NCI-H146 treated with DMSO at 0.1 percent for 48 hours (cell line): Measurements from ENCODE around the gene MPG.
A peak's percentile ranks its signal among the peaks of the same experiment; 100 is the strongest.

Source experiments
- DNase-seq: peaks from one replicate; lab custom pipeline; 2025; ENCODE audit not compliant: unreplicated experiment; lab: John Stamatoyannopoulos, UW

The MPG gene

DNA sequence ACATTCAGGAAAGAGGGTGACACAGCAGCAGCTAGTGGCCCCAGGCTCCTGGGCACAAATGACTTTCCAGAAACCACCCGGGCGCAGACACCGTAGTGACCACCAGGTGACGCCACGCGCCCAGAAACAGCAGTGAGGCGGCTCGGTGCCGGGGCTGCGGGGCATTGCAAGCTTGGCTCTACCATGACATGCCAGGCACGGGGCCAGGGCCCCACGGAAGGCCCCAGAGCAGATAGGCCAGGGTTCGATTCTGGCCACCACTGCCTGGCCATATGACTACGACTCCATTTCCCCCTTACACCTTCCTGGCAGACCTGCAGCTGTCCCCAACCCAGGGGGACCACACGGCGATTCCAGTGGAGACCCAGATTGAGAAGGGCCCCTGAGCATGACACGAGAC, 12.3 kb upstream of the MPG start:
- DNase-seq, result peak; percentile 38

DNA sequence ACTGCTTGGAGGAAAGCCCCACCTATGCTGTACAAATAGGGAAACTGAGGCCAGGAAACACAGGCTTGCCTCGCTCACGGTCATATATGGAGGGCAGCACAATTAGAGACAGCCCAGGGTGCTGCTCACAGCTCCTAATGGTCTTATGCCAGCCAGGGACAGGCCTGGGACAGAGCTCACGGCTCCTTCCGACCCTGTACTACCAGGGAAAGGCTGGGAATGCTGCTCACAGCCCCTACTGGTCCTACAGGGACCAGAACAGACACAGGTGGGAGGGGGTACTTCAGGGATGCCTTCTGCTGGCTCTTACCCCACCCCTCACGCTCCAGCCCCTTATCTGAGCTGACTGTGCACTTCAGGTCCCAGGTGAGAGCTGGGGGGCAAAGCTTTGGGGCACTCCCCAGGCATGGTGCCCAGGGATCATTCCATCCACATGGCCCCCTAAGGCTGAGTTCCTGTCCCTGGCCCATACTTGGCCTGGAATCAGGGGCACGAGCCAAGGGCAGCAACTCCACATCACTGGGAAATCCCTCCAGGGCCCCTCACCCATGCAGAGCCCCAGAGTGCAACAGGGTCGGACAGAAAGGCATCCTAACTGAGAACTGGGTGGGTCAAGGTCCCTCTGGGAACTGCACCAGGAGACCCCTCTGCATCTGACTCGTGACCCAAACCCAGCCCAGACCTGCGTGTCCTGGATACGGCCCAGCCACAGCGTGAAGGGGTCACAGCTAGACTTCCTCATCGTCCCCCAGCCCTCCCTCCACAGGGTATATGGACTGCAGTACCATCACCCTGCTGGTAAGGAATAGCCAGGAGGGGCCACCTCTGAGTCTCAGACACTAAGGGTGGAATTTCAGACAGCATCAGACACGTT, 11.5 kb upstream of the MPG start:
- no peak for DNase-seq

DNA sequence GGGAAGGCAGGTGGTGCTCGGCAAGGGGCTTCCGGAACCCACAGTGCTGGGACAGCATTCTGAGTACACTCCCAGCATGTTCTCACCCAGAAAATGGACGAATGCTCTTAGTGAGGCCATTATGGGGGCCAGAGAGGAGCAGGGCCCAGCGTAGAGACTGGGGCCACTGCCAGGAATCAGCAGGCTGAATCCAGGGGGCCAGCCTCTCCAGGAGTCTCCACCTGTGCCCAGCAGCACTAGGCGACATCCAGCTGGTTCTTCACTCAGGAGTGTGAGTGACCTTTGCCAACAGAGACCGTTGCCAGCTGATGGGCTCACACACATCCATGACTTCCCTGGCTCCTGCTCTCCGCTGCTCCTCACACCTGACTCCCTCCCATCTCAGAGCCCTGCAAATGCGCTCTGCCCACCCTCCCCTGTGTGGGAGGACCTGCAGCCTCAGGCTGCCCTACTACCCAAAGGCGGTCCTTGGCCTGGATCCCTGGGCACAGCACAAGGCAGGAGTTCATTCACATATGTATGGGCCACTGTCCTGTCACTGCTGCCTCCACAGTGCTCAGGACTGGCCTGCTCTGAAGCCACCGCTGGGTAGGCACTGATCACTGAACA, 10.7 kb upstream of the MPG start:
- peak; percentile 33 for DNase-seq

DNA sequence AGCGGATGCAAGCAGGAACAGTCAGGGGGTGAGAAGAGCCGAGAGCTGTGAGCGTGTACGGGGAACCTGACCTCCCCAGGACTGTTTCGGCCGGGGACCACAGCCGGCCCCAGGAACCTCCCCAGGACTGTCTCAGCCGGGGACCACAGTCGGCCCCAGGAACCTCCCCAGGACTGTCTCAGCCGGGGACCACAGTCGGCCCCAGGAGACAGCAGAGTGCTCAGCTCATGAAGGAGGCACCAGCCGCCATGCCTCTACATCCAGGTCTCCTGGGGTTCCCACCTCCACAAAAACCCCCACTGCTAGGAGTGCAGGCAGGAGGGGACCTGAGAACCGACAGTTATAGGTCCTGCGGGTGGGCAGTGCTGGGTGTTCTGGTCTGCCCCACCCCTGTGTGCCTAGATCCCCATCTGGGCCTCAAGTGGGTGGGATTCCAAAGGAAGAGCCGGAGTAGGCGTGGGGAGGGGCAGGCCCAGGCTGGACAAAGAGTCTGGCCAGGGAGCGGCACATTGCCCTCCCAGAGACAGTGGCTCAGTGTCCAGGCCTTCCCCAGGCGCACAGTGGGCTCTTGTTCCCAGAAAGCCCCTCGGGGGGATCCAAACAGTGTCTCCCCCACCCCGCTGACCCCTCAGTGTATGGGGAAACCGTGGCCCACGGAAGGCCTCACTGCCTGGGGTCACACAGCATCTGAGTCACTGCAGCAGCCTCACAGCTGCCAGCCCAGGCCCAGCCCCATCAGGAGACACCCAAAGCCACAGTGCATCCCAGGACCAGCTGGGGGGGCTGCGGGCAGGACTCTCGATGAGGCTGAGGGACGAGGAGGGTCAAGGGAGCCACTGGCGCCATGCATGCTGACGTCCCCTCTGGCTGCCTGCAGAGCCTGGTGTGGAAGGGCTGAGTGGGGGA, 9.9 kb upstream of the MPG start:
- no peak for DNase-seq

DNA sequence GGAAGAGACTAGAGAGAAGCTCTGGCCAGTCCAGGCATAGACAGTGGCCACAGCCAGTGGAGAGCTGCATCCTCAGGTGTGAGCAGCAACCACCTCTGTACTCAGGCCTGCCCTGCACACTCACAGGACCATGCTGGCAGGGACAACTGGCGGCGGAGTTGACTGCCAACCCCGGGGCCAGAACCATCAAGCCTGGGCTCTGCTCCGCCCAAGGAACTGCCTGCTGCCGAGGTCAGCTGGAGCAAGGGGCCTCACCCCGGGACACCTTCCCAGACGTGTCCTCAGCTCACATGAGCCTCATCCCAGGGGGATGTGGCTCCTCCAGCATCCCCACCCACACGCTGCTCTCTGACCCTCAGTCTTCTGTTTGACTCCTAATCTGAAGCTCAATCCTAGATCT, 8.8 kb upstream of the MPG start:
- no peak for DNase-seq

DNA sequence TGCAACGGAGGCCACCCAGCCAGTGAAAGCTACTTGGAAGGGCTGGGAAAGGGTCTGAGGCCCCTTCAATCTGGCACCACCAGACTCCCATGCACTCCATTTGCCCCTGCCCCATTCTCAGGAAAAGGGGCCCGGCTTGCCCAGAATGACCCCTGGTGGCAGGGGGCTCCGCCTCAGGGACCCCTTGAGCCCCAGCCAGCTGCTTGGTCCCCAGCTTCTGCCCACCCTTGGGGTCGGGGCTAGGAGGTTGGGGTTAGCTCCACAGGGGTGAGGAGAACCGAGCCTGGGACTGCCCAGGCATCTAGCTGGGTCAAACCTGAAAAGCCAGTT, 6.8 kb upstream of the MPG start:
- DNase-seq, result no peak

DNA sequence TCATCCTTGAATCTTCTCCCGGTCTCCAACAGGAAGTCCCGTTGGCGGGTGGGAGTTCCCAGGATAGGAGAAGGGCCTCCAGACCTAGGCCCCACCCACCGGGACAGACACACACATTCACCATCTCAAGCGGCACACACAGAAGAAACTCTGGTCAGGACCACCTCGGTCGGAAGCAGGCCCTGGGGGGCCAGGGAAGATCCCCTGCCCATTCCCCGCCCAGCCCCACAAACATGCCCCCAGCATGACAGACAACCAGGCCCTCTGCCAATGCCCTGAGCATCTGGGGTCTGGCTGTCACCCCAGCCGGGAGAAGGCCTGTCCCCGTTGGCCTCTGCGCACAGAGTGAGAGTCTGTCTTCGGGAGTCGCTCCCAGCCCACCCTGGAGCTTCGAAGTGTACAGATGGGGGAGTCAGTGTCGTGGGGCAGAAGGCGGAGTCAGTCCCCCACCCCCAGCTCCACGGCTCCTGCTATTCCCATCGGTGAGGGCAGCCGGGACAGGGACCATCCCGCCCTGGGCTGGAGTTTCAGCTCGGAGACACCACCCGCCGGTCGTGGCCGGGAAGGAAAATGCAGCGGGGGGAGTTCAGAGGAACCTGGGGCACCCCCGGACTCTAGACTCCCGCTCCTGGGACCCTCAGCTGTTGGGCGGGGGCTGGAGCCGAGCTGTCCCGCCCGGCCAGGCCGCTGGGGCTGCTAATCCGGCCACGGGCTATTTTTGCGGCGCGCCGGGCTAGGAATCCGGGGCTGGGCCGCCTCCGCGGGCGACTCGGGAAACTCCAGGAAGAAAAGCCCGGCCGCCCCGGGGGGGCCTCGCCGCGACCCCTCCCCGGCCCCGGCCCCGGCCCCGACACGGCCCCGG, 6.3 kb upstream of the MPG start:
- DNase-seq, result no peak

DNA sequence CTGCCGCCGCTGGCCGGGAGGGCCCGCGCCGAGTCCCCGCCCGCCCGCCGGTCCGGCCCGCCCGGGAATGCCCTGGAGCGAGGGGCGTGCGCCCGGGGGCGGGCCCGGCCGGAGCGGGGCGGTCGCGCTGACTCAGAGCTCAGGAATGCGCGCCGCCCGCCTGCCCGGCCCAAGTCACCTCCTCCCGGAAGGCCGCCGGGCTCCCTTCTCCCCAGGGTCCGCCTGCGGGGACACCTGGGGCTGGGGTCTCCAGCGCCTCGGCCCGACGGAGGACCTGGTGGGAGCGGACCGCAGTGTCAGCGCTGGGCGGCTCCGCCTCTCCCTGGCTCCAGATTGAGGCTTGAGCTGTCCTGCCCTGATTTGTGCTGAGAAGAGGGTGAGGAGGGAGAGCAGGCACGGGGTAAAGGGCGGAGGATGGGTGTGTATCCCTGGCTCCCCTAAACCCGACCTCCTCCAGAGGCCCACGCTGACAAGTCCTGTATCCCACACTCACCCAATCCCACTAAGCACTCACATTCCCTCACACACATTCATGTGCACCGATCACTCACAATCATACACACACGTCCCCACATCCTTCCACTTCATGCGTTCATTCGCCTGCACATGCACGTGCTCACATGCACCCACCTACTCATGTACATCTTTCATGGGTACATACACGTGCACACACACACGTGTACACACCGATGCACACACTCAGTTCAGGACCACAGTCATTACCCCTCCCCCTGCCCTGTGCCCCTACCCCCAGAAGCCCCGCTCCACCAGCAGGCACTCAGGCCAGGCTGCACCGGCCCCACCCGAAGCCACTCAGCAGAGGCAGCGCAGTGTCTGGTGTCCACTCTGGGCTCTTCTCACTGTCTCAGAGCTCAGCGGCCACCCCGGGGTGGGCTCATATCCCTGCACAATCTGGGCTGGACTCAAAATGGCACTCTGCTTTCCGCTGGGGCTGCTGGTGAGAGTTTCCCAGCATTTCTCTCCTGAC, 5.2 kb upstream of the MPG start, which contains the start of gene RHBDF1:
Gene RHBDF1, minus strand, starts transcription at position 71 of the 988 bp plus-strand sequence. CDS start 7,616 bp downstream, outside the sequence.
- DNase-seq, result no peak

DNA sequence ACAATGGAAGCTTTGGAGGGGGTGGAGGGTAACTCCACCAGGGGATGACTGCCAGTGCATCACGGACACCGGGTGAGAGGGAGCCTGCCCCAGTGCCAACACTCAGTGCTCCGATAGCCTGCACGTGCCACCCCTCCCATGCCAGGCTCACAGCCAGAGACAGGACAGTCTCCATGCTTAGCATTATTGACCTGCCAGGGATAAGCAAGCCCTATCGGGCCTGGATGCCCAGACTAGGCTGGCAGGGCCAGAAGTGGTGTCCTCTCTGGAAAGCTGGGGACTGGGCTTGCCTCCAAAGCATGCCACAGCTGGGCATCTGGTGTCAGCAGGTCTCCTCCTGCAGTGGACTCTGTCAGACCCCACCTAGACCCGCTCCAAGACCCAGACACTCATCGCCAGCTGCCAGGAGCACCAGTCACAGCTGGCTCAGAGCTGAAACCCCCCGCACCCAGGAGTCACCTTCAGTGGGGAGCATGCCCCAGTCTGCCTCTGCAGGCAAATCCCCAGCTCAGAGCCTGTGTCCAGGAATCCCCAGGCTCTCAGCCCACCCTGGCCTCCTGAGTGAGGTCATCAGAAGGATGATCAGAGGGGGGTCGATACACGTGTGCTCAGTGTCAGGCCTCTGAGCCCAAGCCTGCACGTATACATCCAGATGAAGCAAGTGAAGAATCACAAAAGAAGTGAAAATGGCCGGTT, 3.8 kb upstream of the MPG start:
- no peak for DNase-seq

DNA sequence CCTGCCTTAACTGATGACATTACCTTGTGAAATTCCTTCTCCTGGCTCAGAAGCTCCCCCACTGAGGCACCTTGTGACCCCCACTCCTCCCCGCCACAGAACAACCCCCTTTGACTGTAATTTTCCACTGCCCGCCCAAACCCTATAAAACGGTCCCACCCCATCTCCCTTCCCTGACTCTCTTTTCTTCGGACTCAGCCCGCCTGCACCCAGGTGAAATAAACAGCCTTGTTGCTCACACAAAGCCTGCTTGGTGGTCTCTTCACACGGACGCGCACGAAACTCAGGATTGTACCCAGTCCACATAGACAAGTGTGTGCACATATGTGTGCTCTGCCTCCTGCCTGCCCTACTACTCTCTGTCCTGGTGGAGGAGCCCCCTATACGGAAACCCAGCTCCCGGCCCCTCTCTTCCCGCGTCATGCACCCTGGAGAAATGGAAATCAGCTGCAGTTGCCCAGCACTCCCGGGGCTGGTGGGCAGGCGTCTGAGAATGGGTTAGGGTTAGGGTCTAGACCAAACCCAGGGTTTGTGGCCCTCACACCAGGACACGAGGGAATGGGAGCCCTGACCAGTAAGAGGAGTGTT, 3.2 kb upstream of the MPG start:
- DNase-seq, result no peak

DNA sequence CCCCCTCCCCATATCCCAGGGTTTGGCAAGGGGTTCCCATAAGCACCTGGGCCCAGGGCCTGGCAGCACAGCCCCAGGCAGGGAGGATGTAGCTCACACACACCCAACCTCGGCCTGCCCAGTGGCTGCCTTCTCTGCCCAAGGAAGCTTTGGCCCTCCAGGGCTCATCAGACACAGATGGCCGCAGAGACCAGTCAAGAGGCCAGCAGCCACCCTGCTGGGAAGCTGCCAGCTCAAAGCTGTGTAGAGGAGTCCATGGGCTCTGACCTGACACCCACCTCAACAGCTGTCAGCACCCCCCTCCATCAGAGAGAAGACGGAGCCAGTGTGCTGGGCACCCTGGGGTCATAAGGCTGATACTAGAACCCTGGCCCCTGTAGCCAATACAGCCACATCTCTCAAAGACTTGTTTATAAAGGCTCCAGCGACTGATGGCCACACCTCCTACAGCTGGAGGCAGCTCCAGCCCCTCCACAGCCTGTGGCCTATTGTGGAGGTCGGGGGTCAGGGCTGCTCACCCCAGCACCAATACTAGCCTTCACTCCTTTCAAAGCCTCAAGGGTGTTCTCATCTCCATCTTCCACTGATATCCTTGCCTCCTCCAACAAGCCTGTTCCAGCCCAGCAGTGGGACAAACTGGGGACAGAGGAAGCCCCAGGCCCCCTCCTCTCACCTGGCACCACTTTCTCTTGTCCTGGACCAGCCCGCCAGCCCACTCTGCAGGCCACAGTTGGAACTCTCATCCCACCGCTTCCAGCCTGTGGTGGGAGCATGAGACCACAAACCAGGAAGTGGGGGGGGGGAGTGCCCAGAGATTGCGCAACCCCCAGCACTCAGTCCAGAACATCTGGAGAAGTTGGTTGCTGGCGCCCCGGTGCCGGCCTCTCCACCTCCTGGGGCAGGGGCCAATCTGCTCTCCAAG, 2.2 kb upstream of the MPG start:
- no peak for DNase-seq

DNA sequence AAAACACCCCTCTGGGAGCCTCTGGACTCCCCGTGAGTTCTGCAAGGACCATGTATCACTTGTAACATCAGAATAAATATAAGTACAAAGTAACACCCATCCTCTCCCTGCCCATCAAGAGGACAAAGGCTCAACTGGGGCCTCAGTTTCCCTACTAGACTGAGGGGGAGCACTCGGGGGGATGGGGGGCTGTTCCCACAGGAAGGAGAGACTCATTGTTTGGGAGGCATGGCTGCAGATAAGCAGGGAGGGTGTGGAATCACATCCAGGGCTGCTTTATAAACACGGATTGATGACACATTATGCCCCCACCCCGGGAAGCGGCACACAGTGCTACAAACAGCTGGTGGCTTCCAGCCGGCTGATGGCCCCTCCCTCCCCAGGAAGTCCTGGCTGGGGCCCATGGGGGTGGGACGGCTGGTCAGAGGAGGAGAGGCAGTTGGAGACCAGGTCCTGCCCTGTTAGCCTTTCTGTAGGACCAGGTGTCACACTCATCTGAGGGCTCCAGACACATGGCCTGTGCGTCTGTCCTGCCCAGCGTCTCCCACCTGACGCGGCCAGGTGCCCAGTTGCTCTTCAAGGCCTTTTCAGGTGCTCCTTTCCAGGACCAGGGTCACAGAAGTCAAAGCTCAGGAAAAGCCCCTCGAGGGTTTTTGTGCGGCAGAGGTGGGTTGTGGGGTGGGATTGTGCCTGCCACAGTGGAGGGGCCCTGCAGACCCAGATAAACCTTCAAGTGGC, 1.3 kb upstream of the MPG start:
- DNase-seq, result peak; percentile 60

DNA sequence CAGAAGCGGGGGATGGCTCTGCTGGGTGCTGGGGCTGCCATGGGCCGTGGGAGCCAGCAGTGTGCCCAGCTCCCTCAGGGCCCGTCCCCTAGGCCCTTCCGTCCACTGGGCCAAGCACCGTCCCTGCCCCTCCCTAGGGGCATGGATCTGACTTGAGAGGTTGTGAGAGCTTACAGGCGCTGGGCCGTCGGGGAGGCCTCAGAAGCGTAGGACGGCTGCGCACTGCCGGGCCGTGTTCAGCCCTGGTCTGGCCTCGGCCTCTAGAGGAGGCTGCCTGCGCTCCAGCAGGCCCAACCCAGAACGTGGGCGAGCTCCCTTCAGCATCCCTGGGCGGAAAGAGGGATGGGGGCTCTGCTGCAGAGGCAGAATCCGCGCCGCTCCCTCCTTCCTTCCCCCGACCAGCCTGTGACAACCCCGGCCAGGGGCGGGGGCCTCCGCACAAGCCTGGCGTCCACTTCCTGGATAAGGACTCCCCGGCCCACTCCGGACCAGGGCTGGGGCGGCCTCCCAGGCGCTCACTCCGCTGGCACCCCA, 685 bp upstream of the MPG start:
- peak; percentile 53 for DNase-seq

DNA sequence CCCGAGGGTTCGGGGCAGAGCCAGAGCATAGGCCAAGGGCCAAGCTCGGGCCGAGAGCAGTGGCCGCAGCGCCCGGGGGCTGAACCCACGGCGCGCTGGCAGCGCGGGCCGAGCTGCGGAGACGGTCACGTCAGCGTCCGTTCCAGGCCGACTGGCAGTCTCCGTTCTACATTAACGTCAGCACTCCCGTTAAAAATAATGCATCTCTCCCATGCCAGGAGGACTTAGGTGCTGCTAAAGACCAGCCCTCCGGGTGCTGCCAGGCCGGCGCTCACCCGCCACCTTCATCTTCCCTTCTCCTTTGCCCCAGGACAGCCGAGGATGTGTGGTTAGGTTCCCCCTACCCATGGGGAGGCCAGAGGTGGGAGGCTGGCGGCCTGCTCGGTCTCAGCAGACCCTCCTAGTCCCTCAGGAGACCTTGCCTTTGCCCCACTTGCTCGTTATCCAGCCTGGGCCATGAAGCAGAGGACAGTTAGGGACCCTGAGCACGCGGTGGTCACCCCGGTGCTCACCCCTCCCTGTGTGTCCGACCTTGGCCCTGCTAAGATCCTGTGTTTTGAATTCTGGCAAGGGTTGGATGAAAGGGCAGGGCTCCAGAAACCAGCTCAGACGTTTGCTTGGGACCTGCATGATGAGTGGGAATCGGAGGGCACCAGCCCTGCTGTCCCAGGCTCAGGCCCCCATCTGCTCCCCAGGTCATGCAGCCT, 572 bp downstream of the MPG start:
- no peak for DNase-seq

DNA sequence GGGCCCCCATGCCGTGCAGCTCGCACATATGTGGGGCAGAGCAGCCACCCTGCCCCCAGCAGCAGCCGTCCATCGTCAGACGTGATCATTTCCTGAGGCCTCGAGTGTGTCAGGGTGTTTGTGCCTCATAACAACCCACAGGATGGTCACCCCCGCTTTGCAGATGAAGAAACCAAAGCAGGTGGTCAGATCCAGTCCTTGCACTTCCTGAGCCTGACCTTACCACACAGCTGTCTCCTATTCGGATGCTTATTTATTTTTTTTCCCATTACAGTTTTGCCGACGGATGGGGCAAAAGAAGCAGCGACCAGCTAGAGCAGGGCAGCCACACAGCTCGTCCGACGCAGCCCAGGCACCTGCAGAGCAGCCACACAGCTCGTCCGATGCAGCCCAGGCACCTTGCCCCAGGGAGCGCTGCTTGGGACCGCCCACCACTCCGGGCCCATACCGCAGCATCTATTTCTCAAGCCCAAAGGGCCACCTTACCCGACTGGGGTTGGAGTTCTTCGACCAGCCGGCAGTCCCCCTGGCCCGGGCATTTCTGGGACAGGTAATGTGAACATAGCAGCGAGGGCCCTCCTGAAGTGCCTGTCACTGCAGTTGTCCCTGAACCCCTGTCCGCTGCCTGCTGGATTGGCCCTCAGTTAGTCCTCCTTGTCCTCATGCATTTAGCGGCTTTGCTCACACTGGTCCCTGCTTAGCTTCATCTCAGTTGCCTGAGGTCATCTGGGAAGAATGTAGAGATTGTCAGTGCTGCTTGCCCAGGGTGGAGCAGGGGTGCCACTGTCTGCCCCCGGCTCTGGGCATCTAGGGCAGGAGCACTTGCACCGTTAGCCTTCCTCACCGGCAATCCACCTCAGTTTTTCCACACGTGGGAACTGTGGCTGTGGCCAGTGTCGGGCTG, 1.4 kb downstream of the MPG start:
- DNase-seq, result no peak
